ENCODE data around the gene LRRC42.

The LRRC42 gene

GRCh38 chr1:54012863-54013262 is 66.7 kb downstream of the LRRC42 start:
- no peak overlapping the region for H3K27ac Mint-ChIP-seq
- no peaks in the 10 kb centered on the region for H3K4me1 Mint-ChIP-seq
- peaks cover 26 to 33% of the 10 kb centered on the region in 2 donors for H3K27me3 Mint-ChIP-seq
- DNase-seq (no peak), ATAC-seq (replicated peaks) (no peak)
- no peaks in the 10 kb centered on the region for H3K9me3 Mint-ChIP-seq
- H3K36me3 Mint-ChIP-seq = no peaks in the 10 kb centered on the region
- no peak overlapping the region for H3K4me3 Mint-ChIP-seq

DNA sequence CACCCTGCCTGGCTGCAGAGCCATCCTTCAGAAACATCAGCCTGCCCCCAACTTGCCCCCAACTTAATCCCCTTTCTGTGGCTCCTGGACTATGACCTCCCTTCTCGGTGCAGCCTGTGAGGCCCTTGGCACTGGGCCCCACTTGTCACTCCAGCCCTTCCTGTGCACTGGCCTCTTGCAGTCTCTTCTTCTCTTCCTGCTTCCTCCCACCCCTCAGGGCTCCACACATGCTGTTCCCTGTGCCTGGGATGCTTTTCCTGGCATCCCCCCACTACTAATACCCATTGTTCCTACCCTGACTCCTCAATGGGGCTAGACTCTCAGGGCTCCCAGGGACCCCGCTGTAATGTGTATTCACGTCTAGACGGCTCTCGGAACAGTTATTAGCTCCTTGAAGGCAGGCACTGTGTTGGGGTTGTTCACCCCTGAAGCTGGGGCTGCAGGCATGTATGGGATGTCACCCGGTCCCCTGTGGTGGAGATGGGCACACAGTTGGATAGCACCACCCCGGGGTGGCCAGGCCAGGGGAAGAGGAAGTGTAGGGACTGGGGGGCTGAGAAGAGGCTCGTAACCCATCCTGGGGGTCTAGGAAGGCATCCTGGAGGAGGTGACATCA is 67.4 kb downstream of the LRRC42 start:
- Mint-ChIP-seq H3K9me3 (no peaks in the 10 kb centered on the region), H3K27ac (no peak overlapping the region), H3K4me1 (no peaks in the 10 kb centered on the region), H3K36me3 (no peaks in the 10 kb centered on the region), H3K27me3 (peaks cover 22 to 34% of the 10 kb centered on the region in 2 donors), H3K4me3 (no peak overlapping the region)
- ATAC-seq (replicated peaks) (no peak), DNase-seq (no peak)

DNA sequence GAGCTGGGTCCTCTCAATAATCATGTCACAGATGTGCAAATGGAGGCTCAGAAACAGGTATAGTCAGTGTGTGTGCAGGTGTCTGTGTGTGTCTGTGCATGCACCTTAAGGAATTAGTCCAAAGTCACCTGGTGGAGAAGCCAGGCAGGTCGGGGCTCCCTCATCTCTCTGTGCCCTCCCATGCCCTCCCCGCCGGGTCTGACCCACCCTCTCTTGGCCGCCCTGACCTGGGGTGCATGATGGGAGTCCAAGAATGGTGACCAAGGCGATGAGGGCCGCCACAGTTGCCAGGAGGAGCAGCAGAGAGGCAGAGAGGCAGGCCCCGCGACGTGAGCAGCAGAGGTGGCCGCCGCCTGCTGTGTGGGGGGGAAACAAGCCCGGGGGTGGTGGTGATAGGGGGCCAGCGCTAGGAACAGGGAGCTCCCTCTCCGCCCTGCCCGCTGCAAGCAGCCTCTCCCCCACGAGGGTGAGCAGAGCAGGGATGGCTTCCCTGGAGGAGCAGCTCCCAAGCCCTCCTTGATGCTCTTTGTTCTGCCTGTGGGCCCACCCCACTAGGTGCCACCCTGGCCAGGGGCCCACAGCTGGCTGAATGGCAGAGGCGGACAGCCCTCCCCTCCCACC is 68.0 kb downstream of the LRRC42 start:
- peaks cover 18 to 34% of the 10 kb centered on the region in 2 donors for H3K27me3 Mint-ChIP-seq
- H3K27ac Mint-ChIP-seq = no peak overlapping the region
- DNase-seq (no peak), ATAC-seq (replicated peaks) (no peak)
- no peaks in the 10 kb centered on the region for H3K4me1 Mint-ChIP-seq
- no peak overlapping the region for H3K4me3 Mint-ChIP-seq
- no peaks in the 10 kb centered on the region for H3K9me3 Mint-ChIP-seq
- H3K36me3 Mint-ChIP-seq = no peaks in the 10 kb centered on the region

GRCh38 chr1:54016343-54017282 is 70.5 kb downstream of the LRRC42 start:
- Mint-ChIP-seq H3K4me1 (no peaks in the 10 kb centered on the region), H3K4me3 (no peak overlapping the region), H3K27me3 (peaks cover 17 to 18% of the 10 kb centered on the region in 2 donors), H3K9me3 (no peaks in the 10 kb centered on the region), H3K36me3 (no peaks in the 10 kb centered on the region), H3K27ac (no peak overlapping the region)
- no peak for ATAC-seq (replicated peaks)
- no peak for DNase-seq

Measured in stimulated activated naive B cell treated with anti-CD40 and anti-IgM and Interleukin-4, amounts not matched to agents 10 μg/mL and 1 μg/mL and 100 μg/mL, for 72 hours (primary cell).